A549 (cell line): ENCODE data around the gene OVAAL. TPM values are rescaled to one million over a fixed set of nuclear protein-coding genes. Genes with fewer than 3 reads are reported as not detected.

Experiments used
- ATAC-seq, 2 experiments: fragments of 200-7000 bp in 1 of 2; fragments of >200 bp in 1 of 2; cut with Nextera tagmentation in 1 of 2; cut with Tn5 transposase in 1 of 2; 3 replicates each; pipeline versions ENCODE4 v1.8.0 to v1.9.1; 2018 to 2020; ENCODE audit warnings: mild to moderate bottlenecking in 1 of 2, moderate library complexity in 1 of 2
- CTCF ChIA-PET: fragments of 300-600 bp; sonication (Branson Sonifier 250); formaldehyde crosslinking; extraction: SDS; loops from one replicate; lab custom pipeline; 2021; ENCODE audit warnings: antibody characterized with exemption, inconsistent platforms; lab: Yijun Ruan, JAX
- POLR2A ChIA-PET: fragments of 350-600 bp; formaldehyde crosslinking; extraction: SDS; loops from one replicate; lab custom pipeline; 2021; ENCODE audit warnings: antibody characterized with exemption, inconsistent platforms; lab: Yijun Ruan, JAX
- DNase-seq, 2 experiments: peaks; one replicate each; pipeline versions ENCODE4 v3.0.0 to v3.0.0-alpha.2; 2011 to 2016; ENCODE audit warnings: low read depth in 1 of 2, low spot score in 1 of 2
- FAIRE-seq: peaks from 2 replicates; lab custom pipeline; 2011; peaks lifted over from hg19 to GRCh38; lab: Jason Lieb, UNC
- H3K27ac ChIP-seq, 2 experiments: fragments of >200 bp; sonication (Bioruptor Twin); formaldehyde crosslinking; 3 replicates each; pipeline ENCODE4 v1.5.1; 2016 to 2017
- H3K4me1 ChIP-seq: fragments of >200 bp; sonication (Bioruptor Twin); formaldehyde crosslinking; 3 replicates; pipeline ENCODE4 v1.6.1; 2016
- H3K4me2 ChIP-seq: fragments of >200 bp; sonication (Bioruptor Twin); formaldehyde crosslinking; 3 replicates; pipeline ENCODE4 v1.6.1; 2016
- H3K4me3 ChIP-seq: fragments of >200 bp; sonication (Bioruptor Twin); formaldehyde crosslinking; 3 replicates; pipeline ENCODE4 v1.5.1; 2016
- H3K9me3 ChIP-seq: fragments of >200 bp; sonication (Bioruptor Twin); formaldehyde crosslinking; 3 replicates; pipeline ENCODE4 v1.6.1; 2016
- CBX8 ChIP-seq: fragments of 200-600 bp; sonication (generic); IDR thresholded peaks from 2 replicates; pipeline ENCODE4 v1.6.1; 2016
- CEBPB ChIP-seq, 2 experiments: fragments of >200 bp in 1 of 2; sonication (Bioruptor Twin) in 1 of 2; formaldehyde crosslinking in 1 of 2; IDR thresholded peaks; 2 replicates each; pipeline ENCODE4 v1.6.1; 2012 to 2016
- CHD2 ChIP-seq: fragments of 150-350 bp; IDR thresholded peaks from 2 replicates; pipeline ENCODE4 v1.6.1; 2014; ENCODE audit warnings: low read length; ENCODE audit not compliant: partially characterized antibody
- CHD4 ChIP-seq: fragments of 200-600 bp; sonication (generic); IDR thresholded peaks from 2 replicates; pipeline ENCODE4 v1.6.1; 2016; ENCODE audit warnings: antibody characterized with exemption, mild to moderate bottlenecking, borderline replicate concordance
- CTCF ChIP-seq: fragments of >200 bp; sonication (Bioruptor Twin); formaldehyde crosslinking; IDR thresholded peaks from 3 replicates; pipeline ENCODE4 v1.5.1; 2016
- EHMT2 ChIP-seq: fragments of 200-600 bp; sonication (generic); IDR thresholded peaks from 2 replicates; pipeline ENCODE4 v1.6.1; 2016; ENCODE audit warnings: antibody characterized with exemption, low read depth, mild to moderate bottlenecking, moderate library complexity
- ELK1 ChIP-seq: fragments of 150-350 bp; IDR thresholded peaks from 2 replicates; pipeline ENCODE4 v1.6.1; 2014; ENCODE audit warnings: low read depth, mild to moderate bottlenecking, low read length
- EP300 ChIP-seq, 2 experiments: fragments of >200 bp; sonication (Bioruptor Twin); formaldehyde crosslinking; IDR thresholded peaks; 2 replicates in 1 of 2; 3 replicates in 1 of 2; pipeline ENCODE4 v1.6.1; 2016 to 2017
- ESRRA ChIP-seq: fragments of 150-350 bp; IDR thresholded peaks from 2 replicates; pipeline ENCODE4 v1.6.1; 2014; ENCODE audit warnings: mild to moderate bottlenecking, low read length, borderline replicate concordance
- FOSL2 ChIP-seq, 2 experiments: fragments of 450-650 bp in 1 of 2; fragments of >200 bp in 1 of 2; sonication (Bioruptor Twin) in 1 of 2; formaldehyde crosslinking; IDR thresholded peaks; 2 replicates each; pipeline versions ENCODE4 v1.5.0 to v1.6.1; 2016 to 2020; ENCODE audit warnings: mild to moderate bottlenecking in 1 of 2, moderate library complexity in 1 of 2
- HES2 ChIP-seq: fragments of >200 bp; sonication (Bioruptor Twin); formaldehyde crosslinking; IDR thresholded peaks from 2 replicates; pipeline ENCODE4 v1.6.1; 2016
- HEYL ChIP-seq: fragments of 250-450 bp; sonication (Bioruptor Pico); IDR thresholded peaks from 2 replicates; pipeline ENCODE4 v1.8.0; 2021; ENCODE audit warnings: mild to moderate bottlenecking, moderate library complexity
- HOXA7 ChIP-seq: fragments of 250-450 bp; sonication (Bioruptor Pico); IDR thresholded peaks from 2 replicates; pipeline ENCODE4 v1.5.0; 2020; ENCODE audit warnings: mild to moderate bottlenecking, moderate library complexity
- HOXB13 ChIP-seq: fragments of 250-450 bp; sonication (Bioruptor Pico); IDR thresholded peaks from 2 replicates; pipeline ENCODE4 v1.5.0; 2020; ENCODE audit warnings: low read depth, mild to moderate bottlenecking, moderate library complexity
- HOXB5 ChIP-seq: fragments of 250-450 bp; sonication (Bioruptor Pico); IDR thresholded peaks from 2 replicates; pipeline ENCODE4 v1.5.0; 2020; ENCODE audit warnings: mild to moderate bottlenecking, moderate library complexity
- JUN ChIP-seq, 2 experiments: fragments of >200 bp; sonication (Bioruptor Twin); formaldehyde crosslinking; IDR thresholded peaks; 2 replicates in 1 of 2; 3 replicates in 1 of 2; pipeline ENCODE4 v1.6.1; 2016 to 2017
- JUNB ChIP-seq: fragments of >200 bp; sonication (Bioruptor Twin); formaldehyde crosslinking; IDR thresholded peaks from 2 replicates; pipeline ENCODE4 v1.6.1; 2016
- KDM5A ChIP-seq: fragments of 200-600 bp; sonication (generic); IDR thresholded peaks from 2 replicates; pipeline ENCODE4 v1.6.1; 2016; ENCODE audit warnings: antibody characterized with exemption, mild to moderate bottlenecking
- MAFK ChIP-seq: fragments of 450-650 bp; IDR thresholded peaks from 2 replicates; pipeline ENCODE4 v1.6.1; 2014; ENCODE audit not compliant: partially characterized antibody
- NPAS2 ChIP-seq: fragments of 250-450 bp; sonication (Bioruptor Pico); IDR thresholded peaks from 2 replicates; pipeline ENCODE4 v1.8.0; 2022; ENCODE audit warnings: mild to moderate bottlenecking, moderate library complexity, borderline replicate concordance
- PHF8 ChIP-seq: fragments of 200-600 bp; sonication (generic); IDR thresholded peaks from 2 replicates; pipeline ENCODE4 v1.6.1; 2016; ENCODE audit warnings: low read depth, mild to moderate bottlenecking, antibody characterized with exemption, moderate library complexity, borderline replicate concordance
- POLR2A ChIP-seq: IDR thresholded peaks from 2 replicates; pipeline ENCODE4 v1.6.1; 2012; ENCODE audit warnings: mild to moderate bottlenecking, low read length
- RARB ChIP-seq: fragments of 250-450 bp; sonication (Bioruptor Pico); IDR thresholded peaks from 2 replicates; pipeline ENCODE4 v1.8.0; 2021; ENCODE audit warnings: mild to moderate bottlenecking, moderate library complexity
- RFX5 ChIP-seq: fragments of 450-650 bp; IDR thresholded peaks from 2 replicates; pipeline ENCODE4 v1.7.1; 2014; ENCODE audit warnings: antibody characterized with exemption, mild to moderate bottlenecking, moderate library complexity
- RNF2 ChIP-seq: fragments of 200-600 bp; sonication (generic); IDR thresholded peaks from 2 replicates; pipeline ENCODE4 v1.6.1; 2016; ENCODE audit warnings: low read depth, mild to moderate bottlenecking, antibody characterized with exemption, moderate library complexity, borderline replicate concordance
- ZFP36 ChIP-seq: fragments of 450-650 bp; IDR thresholded peaks from 2 replicates; pipeline ENCODE4 v1.6.1; 2014; ENCODE audit warnings: borderline replicate concordance; ENCODE audit not compliant: partially characterized antibody
- ZNF302 ChIP-seq: fragments of 250-450 bp; sonication (Bioruptor Pico); IDR thresholded peaks from 2 replicates; pipeline ENCODE4 v1.9.0; 2021; ENCODE audit warnings: inconsistent platforms, mild to moderate bottlenecking, moderate library complexity
- ZSCAN20 ChIP-seq: fragments of 250-450 bp; sonication (Bioruptor Pico); IDR thresholded peaks from 2 replicates; pipeline ENCODE4 v1.8.0; 2022; ENCODE audit warnings: mild to moderate bottlenecking, moderate library complexity
- WGBS: methylation state at CpG from one replicate; pipeline ENCODE4 v1.1.6; 2017; ENCODE audit errors: missing lambda C conversion rate; 5-methylcytosine and 5-hydroxymethylcytosine counted together
- polyA plus RNA-seq, 4 experiments: library from polyadenylated mRNA; depleted of rRNA in 3 of 4; stranded (reverse); fragments of >200 nt; fragmentation: RNase III in 1 of 4; extraction: RNeasy Plus Mini Kit Qiagen cat#74134 plus additional on column Dnase treatment in 1 of 4; gene quantifications; 2 replicates in 3 of 4; 3 replicates in 1 of 4; pipeline ENCODE4 v1.2.3, GENCODE V29; 2011 to 2017
- TF ChIP-seq, protein P1 (sequence below): fragments of 250-450 bp; sonication (Bioruptor Pico); IDR thresholded peaks from 2 replicates; pipeline ENCODE4 v1.5.0; 2021; ENCODE audit warnings: mild to moderate bottlenecking, moderate library complexity, borderline replicate concordance
- TF ChIP-seq, protein P2 (sequence below): IDR thresholded peaks from 2 replicates; pipeline ENCODE4 v1.6.1; 2012

The OVAAL gene
- polyA plus RNA-seq, 2 of the 4 experiments (the other 2 are of a cell fraction): 0.08 TPM; not detected in 1

GRCh38 chr1:180585994-180586359 lies 27.2 kb downstream of the OVAAL start (continued):
- TF ChIP-seq CTCF: no peak
- no peak for TF ChIP-seq POLR2A
- TF ChIP-seq NPAS2 (CRISPR knock-in tag): no peak
- TF ChIP-seq RARB (CRISPR knock-in tag): no peak
- TF ChIP-seq ZNF302: no peak
- TF ChIP-seq HES2: no peak
- TF ChIP-seq PHF8: no peak
- TF ChIP-seq, protein P1, sequence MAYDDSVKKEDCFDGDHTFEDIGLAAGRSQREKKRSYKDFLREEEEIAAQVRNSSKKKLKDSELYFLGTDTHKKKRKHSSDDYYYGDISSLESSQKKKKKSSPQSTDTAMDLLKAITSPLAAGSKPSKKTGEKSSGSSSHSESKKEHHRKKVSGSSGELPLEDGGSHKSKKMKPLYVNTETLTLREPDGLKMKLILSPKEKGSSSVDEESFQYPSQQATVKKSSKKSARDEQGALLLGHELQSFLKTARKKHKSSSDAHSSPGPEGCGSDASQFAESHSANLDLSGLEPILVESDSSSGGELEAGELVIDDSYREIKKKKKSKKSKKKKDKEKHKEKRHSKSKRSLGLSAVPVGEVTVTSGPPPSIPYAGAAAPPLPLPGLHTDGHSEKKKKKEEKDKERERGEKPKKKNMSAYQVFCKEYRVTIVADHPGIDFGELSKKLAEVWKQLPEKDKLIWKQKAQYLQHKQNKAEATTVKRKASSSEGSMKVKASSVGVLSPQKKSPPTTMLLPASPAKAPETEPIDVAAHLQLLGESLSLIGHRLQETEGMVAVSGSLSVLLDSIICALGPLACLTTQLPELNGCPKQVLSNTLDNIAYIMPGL: no peak
- no peak for TF ChIP-seq KDM5A

DNA sequence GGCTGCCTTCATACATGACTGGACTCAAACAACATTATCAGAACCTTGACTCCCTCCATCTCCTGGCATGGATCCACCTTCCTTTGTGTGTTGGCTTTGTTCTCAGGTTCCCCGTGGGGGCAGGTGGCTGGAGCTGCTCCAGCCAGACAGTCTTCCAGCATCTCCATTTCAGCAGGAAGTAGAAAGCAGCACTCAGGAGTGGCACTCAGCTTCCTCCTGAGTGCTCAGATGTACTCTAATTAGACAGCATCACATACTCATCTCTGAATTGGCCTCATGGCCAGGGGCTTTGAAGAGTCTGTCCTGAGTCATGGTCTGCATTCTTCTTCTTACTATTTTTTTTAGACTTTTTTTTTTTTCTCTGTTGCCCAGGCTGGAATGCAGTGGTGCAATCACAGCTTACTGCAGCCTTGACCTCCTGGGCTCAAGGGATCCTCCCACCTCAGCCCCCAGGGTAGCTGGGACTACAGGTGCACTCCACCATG lies 27.9 kb downstream of the OVAAL start:
- CTCF ChIA-PET: interaction anchor here (1.7 to 2.5 kb wide), 3 partner anchors 22 to 277 kb away, joined by 5 to 6 read pairs (median 5); no protein-coding TSS in a partner anchor
- Histone ChIP-seq H3K4me1 (peaks cover 30% of the 10 kb centered on the region), H3K9me3 (peaks cover 9% of the 10 kb centered on the region; the same call in 2 of the 3 replicates), H3K4me2 (peak overlapping the region; percentile 57), H3K4me3 (no peak overlapping the region), H3K27ac (peak overlapping the region; percentile 83 to 84)
- POLR2A ChIA-PET: interaction anchor here (0.5 to 0.9 kb wide), 2 partner anchors 45 to 489 kb away, joined by 4 to 9 read pairs; partner anchors contain the start of gene XPR1
- ATAC-seq (peak; percentile 91 to 96), DNase-seq (peak; percentile 52 to 82), FAIRE-seq (no peak)
- 0% methylated on average over 1 of the region's 1 CpG for WGBS
- TF ChIP-seq, protein P2, sequence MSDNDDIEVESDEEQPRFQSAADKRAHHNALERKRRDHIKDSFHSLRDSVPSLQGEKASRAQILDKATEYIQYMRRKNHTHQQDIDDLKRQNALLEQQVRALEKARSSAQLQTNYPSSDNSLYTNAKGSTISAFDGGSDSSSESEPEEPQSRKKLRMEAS: no peak; the same call in 1 of the 2 replicates
- TF ChIP-seq HEYL (CRISPR knock-in tag) (no peak), ESRRA (no peak), EP300 (IDR thresholded peaks at IDR 0.05) (peak; percentile 62 to 79; a peak in 4 of 5 replicates), ELK1 (no peak), NPAS2 (CRISPR knock-in tag) (no peak), CTCF (no peak), CHD4 (no peak), JUNB (peak; percentile 82), ZFP36 (no peak), HOXA7 (no peak), RNF2 (no peak), HOXB5 (CRISPR knock-in tag) (no peak), EHMT2 (no peak), HOXB13 (CRISPR knock-in tag) (no peak), FOSL2 (IDR thresholded peaks at IDR 0.05) (peak; percentile 53; the same call in 1 of the 2 replicates), FOSL2 (CRISPR knock-in tag; IDR thresholded peaks at IDR 0.05) (peak; percentile 61; the same call in 1 of the 2 replicates), HES2 (peak; percentile 41; the same call in 1 of the 2 replicates), ZSCAN20 (CRISPR knock-in tag) (no peak), RFX5 (no peak), CBX8 (no peak), MAFK (no peak), CEBPB (IDR thresholded peaks at IDR 0.05) (peak; percentile 74 to 78; a peak in 3 of 4 replicates), JUN (IDR thresholded peaks at IDR 0.05) (peak; percentile 52 to 77; a peak in 2 of 5 replicates), CHD2 (no peak)
